ENCODE data around the gene PTGDR2.

The PTGDR2 gene

DNA sequence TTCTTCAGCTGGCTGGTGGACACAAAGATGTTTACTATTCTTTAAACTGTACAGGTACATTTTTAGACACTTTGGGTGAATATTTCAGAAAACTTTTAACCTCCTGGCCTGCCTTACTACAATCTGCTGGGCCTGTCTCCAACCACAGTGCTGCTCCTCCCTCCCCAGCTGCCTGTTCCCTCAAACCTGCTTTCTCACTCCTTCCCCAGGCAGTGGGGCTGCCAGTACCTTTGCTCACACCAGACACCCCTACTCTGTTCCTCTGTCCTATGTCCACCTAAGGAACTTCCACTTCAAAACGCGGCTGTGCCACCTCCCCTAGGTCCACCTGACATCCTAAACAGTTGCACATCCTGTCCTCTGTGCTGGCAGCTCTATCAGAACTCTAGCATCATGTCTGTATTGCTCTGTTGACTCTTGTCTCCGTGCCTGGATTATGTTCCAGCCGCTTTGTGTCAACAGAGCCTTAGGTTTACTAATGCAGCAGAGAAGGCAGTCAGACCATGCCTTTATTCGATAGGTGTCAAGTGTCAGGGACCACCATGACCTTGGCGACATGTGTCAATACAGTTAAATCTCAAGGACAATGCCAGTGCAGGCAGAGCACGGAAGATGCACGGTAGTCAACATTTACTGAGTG, 25.0 kb upstream of the PTGDR2 start:
- CTCF ChIA-PET = interaction anchor here (0.9 kb wide), 1 partner anchor 49 kb away, joined by 3 read pairs; no protein-coding TSS in a partner anchor
- no peak overlapping the region for H3K27ac Mint-ChIP-seq
- H3K9me3 Mint-ChIP-seq = no peaks in the 10 kb centered on the region
- no peaks in the 10 kb centered on the region for H3K27me3 Mint-ChIP-seq
- H3K4me1 Mint-ChIP-seq = peaks cover 2% of the 10 kb centered on the region
- no peak for DNase-seq
- peaks cover 12% of the 10 kb centered on the region for H3K36me3 Mint-ChIP-seq
- no peak overlapping the region for H3K4me3 Mint-ChIP-seq

DNA sequence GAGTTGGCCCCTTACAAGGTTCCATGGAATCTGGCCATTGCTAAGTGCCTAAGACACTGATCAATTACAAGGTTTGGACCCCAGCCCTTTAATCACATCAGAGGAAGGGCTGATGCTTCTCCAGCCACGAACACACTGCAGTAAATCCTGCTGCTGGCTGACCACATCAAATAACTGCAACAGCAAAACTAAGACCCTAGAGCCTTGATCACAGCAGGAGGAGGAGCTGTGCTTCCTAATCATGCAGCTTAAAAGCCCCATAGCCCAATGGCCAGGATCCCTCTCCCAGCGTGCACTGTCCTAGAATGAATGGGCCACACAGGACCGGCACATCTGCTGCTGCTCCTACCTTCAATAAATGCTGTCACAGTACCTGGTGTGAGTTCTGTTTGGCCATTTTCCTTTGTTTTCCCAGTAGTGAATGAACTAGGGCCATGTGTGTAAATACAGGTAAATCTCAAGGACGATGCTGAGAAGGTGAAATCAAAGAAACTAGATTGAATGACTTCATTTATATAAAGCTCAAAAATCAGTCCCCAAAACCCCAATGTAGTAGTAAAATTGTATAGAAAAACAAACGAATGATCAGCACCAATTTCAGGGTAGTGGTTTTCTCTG, 24.3 kb upstream of the PTGDR2 start:
- Mint-ChIP-seq H3K27ac (no peak overlapping the region), H3K9me3 (no peaks in the 10 kb centered on the region), H3K27me3 (no peaks in the 10 kb centered on the region), H3K36me3 (peaks cover 7% of the 10 kb centered on the region), H3K4me1 (peaks cover 2% of the 10 kb centered on the region), H3K4me3 (no peak overlapping the region)
- CTCF ChIA-PET = interaction anchor here (0.9 kb wide), 1 partner anchor 49 kb away, joined by 3 read pairs; no protein-coding TSS in a partner anchor
- DNase-seq = no peak

DNA sequence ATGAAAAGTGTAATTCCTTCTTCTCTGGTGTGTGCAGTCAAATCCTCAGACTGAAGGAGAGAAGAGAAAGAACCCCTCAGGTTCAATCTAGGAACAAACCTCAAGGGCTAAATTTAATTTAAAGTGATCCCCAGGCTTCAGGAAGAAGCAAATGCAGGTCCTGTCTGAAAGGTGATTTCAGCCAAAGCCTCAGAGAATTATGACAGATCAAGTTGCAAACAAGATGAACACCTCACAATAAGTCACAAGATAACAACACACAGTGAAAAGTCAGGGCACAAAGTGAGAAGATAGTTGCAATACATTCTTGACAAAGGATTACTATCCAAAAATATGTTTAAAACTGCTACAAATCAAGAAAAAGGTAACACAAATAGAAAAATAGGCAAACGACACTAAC, 23.4 kb upstream of the PTGDR2 start:
- CTCF ChIA-PET = interaction anchor here (2.6 kb wide), 1 partner anchor 9 kb away, joined by 16 read pairs; no protein-coding TSS in a partner anchor

DNA sequence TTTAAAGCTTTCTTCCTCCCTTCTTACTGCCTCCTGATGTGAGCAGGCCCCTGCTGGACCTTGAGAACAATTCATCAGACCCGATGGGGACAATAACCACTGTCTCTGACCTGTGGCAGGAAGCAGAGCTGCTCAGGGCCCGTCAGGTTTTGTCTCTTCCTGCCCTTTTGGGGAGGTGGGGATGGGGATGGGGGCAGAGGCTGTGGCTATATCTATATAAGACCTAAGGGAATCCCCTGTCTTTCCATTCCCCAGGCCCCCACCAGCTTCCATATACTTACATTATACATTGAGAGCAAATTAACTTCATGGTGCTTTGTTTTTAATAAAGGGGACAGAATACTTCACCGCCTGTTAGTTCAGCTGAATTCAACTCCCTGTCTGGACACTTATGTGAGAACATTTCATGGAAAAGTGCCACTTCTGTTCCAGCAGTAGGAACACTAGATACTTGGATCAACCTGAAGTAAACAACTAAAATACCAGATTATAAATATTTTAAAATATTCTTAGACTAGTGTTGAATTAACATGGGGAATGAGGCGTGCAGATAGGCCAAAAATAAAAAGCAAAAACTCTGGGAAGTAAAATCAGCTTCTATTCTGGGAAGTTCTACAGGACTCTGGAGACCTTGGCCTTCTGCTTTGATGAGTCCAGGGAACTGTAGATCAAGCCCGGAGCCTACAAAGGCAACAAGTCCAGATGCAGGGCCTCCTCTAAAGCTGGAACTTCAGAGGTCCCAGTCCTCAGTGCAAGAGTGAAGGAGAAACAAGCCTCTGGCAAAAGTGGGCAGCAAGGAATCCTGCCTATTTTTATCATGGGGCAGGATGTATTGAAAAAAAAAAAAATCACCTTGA, 22.7 kb upstream of the PTGDR2 start:
- Mint-ChIP-seq H3K4me1 (peaks cover 4% of the 10 kb centered on the region), H3K4me3 (no peak overlapping the region), H3K27me3 (no peaks in the 10 kb centered on the region), H3K27ac (no peak overlapping the region), H3K9me3 (no peaks in the 10 kb centered on the region), H3K36me3 (peaks cover 4% of the 10 kb centered on the region)
- CTCF ChIA-PET = interaction anchor here (1.4 to 2.6 kb wide), 2 partner anchors 9 to 19 kb away, joined by 3 to 16 read pairs; no protein-coding TSS in a partner anchor
- no peak for DNase-seq

More for the DNA sequence above, 23.4 kb upstream of the PTGDR2 start:
- Mint-ChIP-seq H3K4me1 (peaks cover 2% of the 10 kb centered on the region), H3K36me3 (peaks cover 5% of the 10 kb centered on the region), H3K4me3 (no peak overlapping the region), H3K27ac (no peak overlapping the region), H3K27me3 (no peaks in the 10 kb centered on the region), H3K9me3 (no peaks in the 10 kb centered on the region)
- no peak for DNase-seq

DNA sequence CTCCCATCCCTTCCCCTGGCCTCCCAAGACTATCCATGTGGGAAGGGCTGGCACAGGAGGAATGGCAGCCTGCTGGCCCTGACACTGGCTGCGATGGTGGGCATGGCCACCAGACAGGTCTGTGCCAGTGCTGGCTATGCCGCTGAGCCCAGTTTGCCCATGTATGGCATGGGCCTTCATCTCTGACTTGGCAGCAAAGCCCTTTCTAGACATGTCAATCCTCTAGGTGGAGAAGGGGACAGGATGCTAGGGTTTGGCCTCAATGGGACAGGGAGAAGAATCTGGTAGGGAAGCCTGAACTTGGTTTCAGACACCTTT, 20.4 kb upstream of the PTGDR2 start:
- no peak for DNase-seq
- Mint-ChIP-seq H3K9me3 (no peaks in the 10 kb centered on the region), H3K4me1 (peaks cover 22% of the 10 kb centered on the region), H3K4me3 (no peak overlapping the region), H3K36me3 (peaks cover 4% of the 10 kb centered on the region), H3K27me3 (no peaks in the 10 kb centered on the region), H3K27ac (no peak overlapping the region)
- CTCF ChIA-PET = interaction anchor here (0.7 to 1.4 kb wide), 4 partner anchors 23 to 101 kb away, joined by 3 to 4 read pairs (median 4); no protein-coding TSS in a partner anchor

DNA sequence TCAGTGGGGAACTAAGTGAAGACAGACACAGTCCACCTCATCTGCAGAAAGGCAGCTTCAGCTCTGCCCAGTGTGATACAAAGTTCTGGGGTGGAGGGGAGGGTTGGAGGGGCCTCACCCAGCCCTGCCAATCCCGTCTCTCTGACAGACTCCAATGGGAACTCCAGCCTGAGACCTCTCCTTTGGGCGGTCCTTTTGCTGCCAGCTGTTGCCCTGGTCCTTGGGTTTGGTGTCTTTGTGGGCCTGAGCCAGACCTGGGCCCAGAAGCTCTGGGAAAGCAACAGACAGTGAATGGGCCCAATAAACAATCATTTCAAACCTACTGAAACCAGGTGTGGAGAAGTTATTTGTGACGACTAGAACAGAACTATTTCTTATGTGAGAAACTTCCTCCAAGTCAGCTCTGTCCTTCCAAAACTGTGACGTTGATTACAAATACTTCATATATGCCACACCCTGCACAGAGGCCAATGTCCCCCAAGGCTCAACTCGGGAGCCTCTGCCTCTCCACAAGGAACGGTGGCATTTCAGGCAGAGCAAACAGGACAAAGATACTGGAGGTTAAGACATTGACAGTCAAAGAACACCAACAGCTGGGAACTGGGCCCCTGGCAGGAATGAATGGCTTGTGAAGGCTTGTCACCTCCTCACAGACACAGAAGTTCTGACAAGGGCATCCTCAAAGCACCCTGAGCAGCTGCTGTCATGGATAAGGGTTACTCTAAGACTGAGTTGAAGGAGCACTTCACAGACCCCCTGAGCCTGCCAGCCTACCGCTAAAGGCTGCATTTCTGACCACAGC, 19.8 kb upstream of the PTGDR2 start:
- peaks cover 3% of the 10 kb centered on the region for H3K27me3 Mint-ChIP-seq
- peaks cover 2% of the 10 kb centered on the region for H3K36me3 Mint-ChIP-seq
- no peaks in the 10 kb centered on the region for H3K9me3 Mint-ChIP-seq
- peaks cover 28% of the 10 kb centered on the region for H3K4me1 Mint-ChIP-seq
- H3K27ac Mint-ChIP-seq = no peak overlapping the region
- H3K4me3 Mint-ChIP-seq = no peak overlapping the region
- CTCF ChIA-PET = interaction anchor here (0.8 to 1.3 kb wide), 2 partner anchors 23 to 43 kb away, joined by 3 to 4 read pairs; no protein-coding TSS in a partner anchor
- DNase-seq = no peak

DNA sequence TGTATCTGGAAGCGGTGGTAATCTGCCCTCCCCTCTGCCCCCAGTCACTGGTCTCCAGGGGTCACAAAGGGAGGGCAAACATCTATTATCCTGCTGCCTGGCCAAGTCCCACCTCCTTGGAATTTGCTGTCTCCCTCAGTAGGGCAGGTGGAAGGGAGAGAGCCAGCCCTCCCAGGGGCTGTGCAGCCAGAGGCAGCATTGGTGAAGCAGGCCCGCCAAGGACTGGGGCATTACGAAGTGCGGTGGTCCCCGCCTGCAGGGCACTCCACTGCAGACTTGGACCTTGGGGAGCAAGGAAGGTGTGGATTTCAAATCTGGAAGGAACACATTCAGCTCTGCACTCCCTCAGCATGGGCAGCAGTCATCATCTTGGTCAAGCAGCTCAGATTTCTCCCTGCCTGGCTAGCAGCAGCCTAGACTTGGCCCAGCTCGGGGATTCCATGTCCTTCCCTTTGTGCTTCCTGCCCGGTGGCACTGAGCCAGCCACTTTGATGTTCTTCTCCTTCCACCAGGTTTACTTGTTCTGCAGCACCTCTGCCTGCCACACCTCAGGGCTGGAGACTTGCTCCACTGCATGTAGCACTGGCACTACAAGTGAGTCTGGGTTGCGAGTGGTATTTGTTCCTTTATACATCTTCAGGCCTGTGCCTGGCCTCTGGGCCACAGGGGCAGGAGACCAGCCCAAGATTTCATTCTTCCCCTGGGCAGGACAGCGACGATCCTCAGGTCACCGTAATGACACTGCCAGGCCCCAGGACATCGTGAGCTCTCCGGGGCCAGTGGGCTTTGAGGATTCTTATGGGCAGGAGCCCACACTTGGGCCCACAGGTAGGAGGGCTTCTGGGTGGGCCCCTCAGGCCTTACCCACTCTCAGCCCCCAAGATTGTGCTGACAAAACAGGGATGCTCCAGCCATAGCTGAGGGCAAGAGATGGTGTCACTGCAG, 18.9 kb upstream of the PTGDR2 start:
- H3K9me3 Mint-ChIP-seq = no peaks in the 10 kb centered on the region
- no peak for DNase-seq
- no peaks in the 10 kb centered on the region for H3K36me3 Mint-ChIP-seq
- peak overlapping the region; percentile 62 for H3K27ac Mint-ChIP-seq
- peaks cover 3% of the 10 kb centered on the region for H3K27me3 Mint-ChIP-seq
- H3K4me3 Mint-ChIP-seq = no peak overlapping the region
- peaks cover 31% of the 10 kb centered on the region for H3K4me1 Mint-ChIP-seq
- CTCF ChIA-PET = interaction anchor here (0.6 kb wide), 1 partner anchor 313 kb away, joined by 3 read pairs; no protein-coding TSS in a partner anchor

DNA sequence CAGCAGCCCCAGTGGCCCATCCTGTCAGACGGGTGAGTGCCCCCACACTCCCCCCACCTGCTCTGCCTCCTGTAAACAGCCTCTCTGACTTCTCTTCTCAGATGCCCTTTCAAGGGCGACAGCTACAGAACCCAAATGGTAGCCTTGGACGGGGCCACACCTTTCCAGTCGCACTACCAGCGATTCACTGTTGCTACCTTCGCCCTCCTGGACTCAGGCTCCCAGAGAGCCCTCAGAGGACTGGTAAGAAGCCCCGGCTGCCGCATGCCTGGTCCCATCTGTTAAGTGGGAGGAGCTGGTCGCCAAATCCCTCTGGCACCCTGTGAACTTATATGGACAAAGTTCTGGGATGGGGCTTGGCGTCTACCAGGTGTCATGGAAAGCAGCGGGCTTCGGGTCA, 17.8 kb upstream of the PTGDR2 start:
- CTCF ChIA-PET = interaction anchor here (1.0 to 3.3 kb wide), 2 partner anchors 14 to 26 kb away, joined by 3 to 14 read pairs; no protein-coding TSS in a partner anchor
- no peak overlapping the region for H3K27ac Mint-ChIP-seq

DNA sequence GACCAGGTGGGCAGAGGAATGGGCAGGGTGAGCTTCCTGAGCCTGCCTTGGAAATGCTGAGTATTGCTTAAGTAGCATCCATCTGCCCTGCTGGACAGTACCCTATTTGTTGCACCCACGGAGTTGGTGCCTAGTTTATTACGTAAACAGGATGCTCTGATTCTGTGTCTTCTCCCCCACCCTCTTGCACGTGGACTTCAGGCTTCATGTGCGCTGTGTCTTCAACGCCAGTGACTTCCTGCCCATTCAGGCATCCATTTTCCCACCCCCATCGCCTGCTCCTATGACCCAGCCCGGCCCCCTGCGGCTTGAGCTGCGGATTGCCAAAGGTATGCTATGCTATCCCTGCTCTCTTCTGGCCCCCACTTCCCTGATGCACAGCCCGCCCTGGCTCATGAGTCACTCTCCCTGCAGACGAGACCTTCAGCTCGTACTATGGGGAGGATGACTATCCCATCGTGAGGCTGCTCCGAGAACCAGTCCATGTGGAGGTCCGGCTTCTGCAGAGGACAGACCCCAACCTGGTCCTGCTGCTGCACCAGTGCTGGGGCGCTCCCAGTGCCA, 17.3 kb upstream of the PTGDR2 start:
- H3K27me3 Mint-ChIP-seq = peaks cover 13% of the 10 kb centered on the region

More for the DNA sequence above, 17.8 kb upstream of the PTGDR2 start:
- no peak overlapping the region for H3K4me3 Mint-ChIP-seq
- no peaks in the 10 kb centered on the region for H3K36me3 Mint-ChIP-seq
- no peaks in the 10 kb centered on the region for H3K9me3 Mint-ChIP-seq
- H3K27me3 Mint-ChIP-seq = peaks cover 10% of the 10 kb centered on the region
- H3K4me1 Mint-ChIP-seq = peaks cover 40% of the 10 kb centered on the region
- no peak for DNase-seq

DNA sequence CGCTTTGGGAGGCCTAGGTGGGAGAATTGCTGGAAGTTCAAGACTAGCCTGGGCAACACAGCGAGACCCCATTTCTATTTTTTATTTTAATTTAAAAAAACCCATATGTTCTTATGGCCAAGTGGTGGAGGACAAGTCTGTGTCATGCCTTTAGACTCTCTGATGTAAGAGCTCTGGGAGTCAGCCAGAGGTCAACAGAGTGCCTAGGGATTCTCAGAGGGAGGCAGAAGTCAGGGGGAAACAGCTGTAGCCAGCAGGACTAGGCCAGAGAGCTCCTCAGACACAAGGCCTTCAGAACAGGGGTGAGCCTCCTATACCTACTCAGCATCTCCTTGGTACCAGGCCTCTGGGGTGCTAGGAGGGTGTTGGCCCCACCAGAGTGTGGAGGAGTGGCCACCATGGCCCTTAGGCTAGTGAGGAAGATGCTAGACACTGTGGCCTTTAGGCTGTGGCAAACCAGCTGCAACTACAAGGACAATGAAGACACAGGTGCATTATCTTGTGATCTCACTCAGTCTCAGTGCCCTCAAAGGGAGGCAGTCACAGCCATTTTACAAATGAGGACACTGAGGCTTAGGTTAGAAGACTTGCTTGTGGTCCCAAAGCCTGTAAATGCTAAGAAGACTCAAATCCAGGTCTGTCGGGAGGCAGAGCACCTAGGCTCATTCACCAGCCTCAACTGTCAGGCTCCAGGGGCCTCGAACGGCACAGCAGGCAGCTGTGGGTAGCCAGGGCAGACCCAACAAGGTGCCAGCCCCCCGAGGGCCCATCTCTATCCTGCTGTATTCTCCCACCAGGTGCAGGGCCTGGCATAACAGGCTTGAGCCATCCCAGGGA, 16.6 kb upstream of the PTGDR2 start:
- H3K27ac Mint-ChIP-seq = no peak overlapping the region
- CTCF ChIA-PET = interaction anchor here (1.0 to 3.3 kb wide), 5 partner anchors 15 to 315 kb away, joined by 3 to 14 read pairs (median 3); no protein-coding TSS in a partner anchor
- no peaks in the 10 kb centered on the region for H3K9me3 Mint-ChIP-seq
- H3K4me3 Mint-ChIP-seq = no peak overlapping the region
- DNase-seq = no peak
- H3K27me3 Mint-ChIP-seq = peaks cover 13% of the 10 kb centered on the region
- peaks cover 45% of the 10 kb centered on the region for H3K4me1 Mint-ChIP-seq
- no peaks in the 10 kb centered on the region for H3K36me3 Mint-ChIP-seq

More for the DNA sequence above, 17.3 kb upstream of the PTGDR2 start:
- peaks cover 45% of the 10 kb centered on the region for H3K4me1 Mint-ChIP-seq
- peak; percentile 37 for DNase-seq
- no peaks in the 10 kb centered on the region for H3K36me3 Mint-ChIP-seq
- no peak overlapping the region for H3K27ac Mint-ChIP-seq
- no peaks in the 10 kb centered on the region for H3K9me3 Mint-ChIP-seq
- CTCF ChIA-PET = interaction anchor here (1.0 to 3.3 kb wide), 3 partner anchors 15 to 42 kb away, joined by 3 to 14 read pairs (median 7); no protein-coding TSS in a partner anchor
- no peak overlapping the region for H3K4me3 Mint-ChIP-seq

DNA sequence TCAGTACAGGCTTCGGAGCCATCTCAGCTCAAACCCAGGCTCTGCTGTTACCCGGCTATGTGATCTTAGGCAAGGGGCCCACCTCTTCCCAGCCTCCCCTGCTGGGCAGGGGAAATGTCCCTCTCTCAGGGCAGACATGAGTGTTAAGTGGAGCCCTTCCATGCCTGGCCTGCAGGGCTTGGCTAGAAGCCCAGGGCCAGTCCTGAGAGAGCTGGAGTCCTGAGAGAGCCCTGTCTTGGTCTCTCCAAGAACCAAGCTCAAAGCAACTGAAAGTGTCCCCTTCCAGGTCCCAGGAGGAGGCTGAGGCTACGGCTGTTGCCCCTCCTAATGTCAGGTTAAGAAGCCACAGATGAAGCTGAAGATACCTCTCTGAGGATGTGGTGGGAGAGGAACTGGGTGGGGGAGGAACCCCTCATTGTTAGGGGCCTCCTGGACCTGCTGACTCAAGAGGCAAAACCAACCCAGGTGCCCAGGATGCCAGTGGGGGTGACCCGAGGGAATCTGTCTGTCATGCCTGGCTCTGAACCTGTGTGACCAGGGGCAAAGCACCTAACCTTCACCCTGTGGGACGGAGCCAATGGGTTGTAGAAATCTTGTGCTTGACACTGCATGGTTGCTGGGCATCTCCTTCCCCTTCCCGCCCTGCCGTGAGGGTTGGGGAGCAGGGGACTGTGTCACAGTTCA, 15.8 kb upstream of the PTGDR2 start:
- peaks cover 45% of the 10 kb centered on the region for H3K4me1 Mint-ChIP-seq
- no peak for DNase-seq
- peaks cover 13% of the 10 kb centered on the region for H3K27me3 Mint-ChIP-seq
- CTCF ChIA-PET = interaction anchor here (0.9 to 3.3 kb wide), 5 partner anchors 16 to 316 kb away, joined by 3 to 14 read pairs (median 4); no protein-coding TSS in a partner anchor
- no peak overlapping the region for H3K4me3 Mint-ChIP-seq
- no peaks in the 10 kb centered on the region for H3K9me3 Mint-ChIP-seq
- H3K36me3 Mint-ChIP-seq = no peaks in the 10 kb centered on the region
- no peak overlapping the region for H3K27ac Mint-ChIP-seq
